ENCODE data around the gene CLEC4G. TPM values are rescaled to one million over a fixed set of nuclear protein-coding genes. Genes with fewer than 3 reads are reported as not detected.

The CLEC4G gene
- total and polyA plus RNA-seq, 2 of the 8 experiments (the other 6 are each of a cell fraction or from before 2014, with no cell fraction given), result 0.35 to 2.9 TPM

DNA sequence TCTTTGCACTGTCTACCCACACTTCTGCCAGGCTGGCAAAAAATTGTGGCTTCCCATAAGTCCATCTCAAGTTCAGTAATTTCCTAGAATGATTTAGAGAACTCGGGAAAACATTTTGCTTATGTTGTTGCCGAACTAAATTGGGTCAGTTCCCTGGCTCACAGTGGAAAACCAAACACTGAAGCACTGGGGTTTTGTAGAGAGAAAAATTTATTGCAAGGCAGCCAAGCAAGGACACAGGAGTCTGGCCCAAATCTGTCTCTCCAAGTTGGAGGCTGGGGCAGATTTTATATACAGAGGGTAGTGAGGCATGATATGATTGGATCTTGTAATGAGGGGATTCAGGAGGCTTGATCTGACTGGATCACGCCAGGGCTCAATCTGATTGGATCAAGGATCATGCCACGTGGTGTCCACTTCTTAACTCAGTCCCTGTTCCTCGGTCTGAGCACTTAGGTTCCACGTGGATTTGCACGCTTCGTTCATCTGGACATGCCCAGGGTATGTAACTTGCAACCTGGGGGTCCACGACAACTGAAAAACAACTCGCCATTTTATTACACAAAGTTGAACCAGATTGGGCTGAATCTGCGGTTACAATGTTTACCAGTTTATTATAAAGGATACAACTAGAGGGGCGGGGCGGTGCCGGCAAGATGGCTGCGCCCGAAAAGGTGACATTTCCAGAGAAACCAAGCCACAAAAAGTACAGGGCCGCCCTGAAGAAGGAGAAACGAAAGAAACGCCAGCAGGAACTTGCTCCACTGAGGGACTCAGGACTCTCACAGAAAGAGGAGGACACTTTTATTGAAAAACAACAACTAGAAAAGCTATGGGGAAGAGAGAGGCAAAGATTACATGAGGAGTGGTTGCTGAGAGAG, 8.1 kb upstream of the CLEC4G start (continued):
- TF ChIP-seq, protein P1, sequence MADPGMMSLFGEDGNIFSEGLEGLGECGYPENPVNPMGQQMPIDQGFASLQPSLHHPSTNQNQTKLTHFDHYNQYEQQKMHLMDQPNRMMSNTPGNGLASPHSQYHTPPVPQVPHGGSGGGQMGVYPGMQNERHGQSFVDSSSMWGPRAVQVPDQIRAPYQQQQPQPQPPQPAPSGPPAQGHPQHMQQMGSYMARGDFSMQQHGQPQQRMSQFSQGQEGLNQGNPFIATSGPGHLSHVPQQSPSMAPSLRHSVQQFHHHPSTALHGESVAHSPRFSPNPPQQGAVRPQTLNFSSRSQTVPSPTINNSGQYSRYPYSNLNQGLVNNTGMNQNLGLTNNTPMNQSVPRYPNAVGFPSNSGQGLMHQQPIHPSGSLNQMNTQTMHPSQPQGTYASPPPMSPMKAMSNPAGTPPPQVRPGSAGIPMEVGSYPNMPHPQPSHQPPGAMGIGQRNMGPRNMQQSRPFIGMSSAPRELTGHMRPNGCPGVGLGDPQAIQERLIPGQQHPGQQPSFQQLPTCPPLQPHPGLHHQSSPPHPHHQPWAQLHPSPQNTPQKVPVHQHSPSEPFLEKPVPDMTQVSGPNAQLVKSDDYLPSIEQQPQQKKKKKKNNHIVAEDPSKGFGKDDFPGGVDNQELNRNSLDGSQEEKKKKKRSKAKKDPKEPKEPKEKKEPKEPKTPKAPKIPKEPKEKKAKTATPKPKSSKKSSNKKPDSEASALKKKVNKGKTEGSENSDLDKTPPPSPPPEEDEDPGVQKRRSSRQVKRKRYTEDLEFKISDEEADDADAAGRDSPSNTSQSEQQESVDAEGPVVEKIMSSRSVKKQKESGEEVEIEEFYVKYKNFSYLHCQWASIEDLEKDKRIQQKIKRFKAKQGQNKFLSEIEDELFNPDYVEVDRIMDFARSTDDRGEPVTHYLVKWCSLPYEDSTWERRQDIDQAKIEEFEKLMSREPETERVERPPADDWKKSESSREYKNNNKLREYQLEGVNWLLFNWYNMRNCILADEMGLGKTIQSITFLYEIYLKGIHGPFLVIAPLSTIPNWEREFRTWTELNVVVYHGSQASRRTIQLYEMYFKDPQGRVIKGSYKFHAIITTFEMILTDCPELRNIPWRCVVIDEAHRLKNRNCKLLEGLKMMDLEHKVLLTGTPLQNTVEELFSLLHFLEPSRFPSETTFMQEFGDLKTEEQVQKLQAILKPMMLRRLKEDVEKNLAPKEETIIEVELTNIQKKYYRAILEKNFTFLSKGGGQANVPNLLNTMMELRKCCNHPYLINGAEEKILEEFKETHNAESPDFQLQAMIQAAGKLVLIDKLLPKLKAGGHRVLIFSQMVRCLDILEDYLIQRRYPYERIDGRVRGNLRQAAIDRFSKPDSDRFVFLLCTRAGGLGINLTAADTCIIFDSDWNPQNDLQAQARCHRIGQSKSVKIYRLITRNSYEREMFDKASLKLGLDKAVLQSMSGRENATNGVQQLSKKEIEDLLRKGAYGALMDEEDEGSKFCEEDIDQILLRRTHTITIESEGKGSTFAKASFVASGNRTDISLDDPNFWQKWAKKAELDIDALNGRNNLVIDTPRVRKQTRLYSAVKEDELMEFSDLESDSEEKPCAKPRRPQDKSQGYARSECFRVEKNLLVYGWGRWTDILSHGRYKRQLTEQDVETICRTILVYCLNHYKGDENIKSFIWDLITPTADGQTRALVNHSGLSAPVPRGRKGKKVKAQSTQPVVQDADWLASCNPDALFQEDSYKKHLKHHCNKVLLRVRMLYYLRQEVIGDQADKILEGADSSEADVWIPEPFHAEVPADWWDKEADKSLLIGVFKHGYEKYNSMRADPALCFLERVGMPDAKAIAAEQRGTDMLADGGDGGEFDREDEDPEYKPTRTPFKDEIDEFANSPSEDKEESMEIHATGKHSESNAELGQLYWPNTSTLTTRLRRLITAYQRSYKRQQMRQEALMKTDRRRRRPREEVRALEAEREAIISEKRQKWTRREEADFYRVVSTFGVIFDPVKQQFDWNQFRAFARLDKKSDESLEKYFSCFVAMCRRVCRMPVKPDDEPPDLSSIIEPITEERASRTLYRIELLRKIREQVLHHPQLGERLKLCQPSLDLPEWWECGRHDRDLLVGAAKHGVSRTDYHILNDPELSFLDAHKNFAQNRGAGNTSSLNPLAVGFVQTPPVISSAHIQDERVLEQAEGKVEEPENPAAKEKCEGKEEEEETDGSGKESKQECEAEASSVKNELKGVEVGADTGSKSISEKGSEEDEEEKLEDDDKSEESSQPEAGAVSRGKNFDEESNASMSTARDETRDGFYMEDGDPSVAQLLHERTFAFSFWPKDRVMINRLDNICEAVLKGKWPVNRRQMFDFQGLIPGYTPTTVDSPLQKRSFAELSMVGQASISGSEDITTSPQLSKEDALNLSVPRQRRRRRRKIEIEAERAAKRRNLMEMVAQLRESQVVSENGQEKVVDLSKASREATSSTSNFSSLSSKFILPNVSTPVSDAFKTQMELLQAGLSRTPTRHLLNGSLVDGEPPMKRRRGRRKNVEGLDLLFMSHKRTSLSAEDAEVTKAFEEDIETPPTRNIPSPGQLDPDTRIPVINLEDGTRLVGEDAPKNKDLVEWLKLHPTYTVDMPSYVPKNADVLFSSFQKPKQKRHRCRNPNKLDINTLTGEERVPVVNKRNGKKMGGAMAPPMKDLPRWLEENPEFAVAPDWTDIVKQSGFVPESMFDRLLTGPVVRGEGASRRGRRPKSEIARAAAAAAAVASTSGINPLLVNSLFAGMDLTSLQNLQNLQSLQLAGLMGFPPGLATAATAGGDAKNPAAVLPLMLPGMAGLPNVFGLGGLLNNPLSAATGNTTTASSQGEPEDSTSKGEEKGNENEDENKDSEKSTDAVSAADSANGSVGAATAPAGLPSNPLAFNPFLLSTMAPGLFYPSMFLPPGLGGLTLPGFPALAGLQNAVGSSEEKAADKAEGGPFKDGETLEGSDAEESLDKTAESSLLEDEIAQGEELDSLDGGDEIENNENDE (IDR thresholded peaks at IDR 0.05; ENCODE audit: insufficient replicate concordance, low read length), result no peak
- TF ChIP-seq RBBP5 (IDR thresholded peaks at IDR 0.05; ENCODE audit: borderline replicate concordance, low read depth, low read length), result no peak
- TF ChIP-seq CREB1 (IDR thresholded peaks at IDR 0.05), result no peak
- no peak for TF ChIP-seq RXRA (IDR thresholded peaks at IDR 0.05; ENCODE audit: insufficient read depth, low read depth, low read length)
- TF ChIP-seq TEAD4 (IDR thresholded peaks at IDR 0.05; ENCODE audit: low read depth, low read length), result no peak
- no peak for TF ChIP-seq FOSL1 (IDR thresholded peaks at IDR 0.05; ENCODE audit: insufficient read depth, low read depth, low read length)
- TF ChIP-seq PHF8 (conservative IDR thresholded peaks at IDR 0.05; ENCODE audit: low read depth, low read length), result no peak
- TF ChIP-seq, protein P2, sequence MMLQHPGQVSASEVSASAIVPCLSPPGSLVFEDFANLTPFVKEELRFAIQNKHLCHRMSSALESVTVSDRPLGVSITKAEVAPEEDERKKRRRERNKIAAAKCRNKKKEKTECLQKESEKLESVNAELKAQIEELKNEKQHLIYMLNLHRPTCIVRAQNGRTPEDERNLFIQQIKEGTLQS (IDR thresholded peaks at IDR 0.05; ENCODE audit: insufficient read depth, low read depth, low read length), result no peak
- no peak for TF ChIP-seq POU5F1 (IDR thresholded peaks at IDR 0.05; ENCODE audit: low read depth, low read length)
- no peak for TF ChIP-seq SP1 (IDR thresholded peaks at IDR 0.05; ENCODE audit: low read depth, low read length)

Measured in H1 (cell line).